ENCODE data around the gene AIRE.

The AIRE gene

GRCh38 chr21:44324106-44324853, 38.6 kb downstream of the AIRE start:
- no peak for DNase-seq (ENCODE audit: low read depth, low spot score)

GRCh38 chr21:44324854-44325107, 39.1 kb downstream of the AIRE start:
- DNase-seq (ENCODE audit: low read depth, low spot score) = no peak

- no peak for DNase-seq (ENCODE audit: low read depth, low spot score)
Measured at GRCh38 chr21:44325386-44326271, 40.0 kb downstream of the AIRE start.

GRCh38 chr21:44326272-44326647, 40.6 kb downstream of the AIRE start:
- no peak for DNase-seq (ENCODE audit: low read depth, low spot score)

- no peak for DNase-seq (ENCODE audit: low read depth, low spot score)
Measured at GRCh38 chr21:44326716-44327602, 41.3 kb downstream of the AIRE start.

GRCh38 chr21:44327603-44327974, 41.9 kb downstream of the AIRE start:
- no peak for DNase-seq (ENCODE audit: low read depth, low spot score)

GRCh38 chr21:44328242-44328895, 42.7 kb downstream of the AIRE start:
- no peak for DNase-seq (ENCODE audit: low read depth, low spot score)

GRCh38 chr21:44329086-44329889, 43.6 kb downstream of the AIRE start:
- no peak for DNase-seq (ENCODE audit: low read depth, low spot score)

- DNase-seq (ENCODE audit: low read depth, low spot score) = no peak
Measured at GRCh38 chr21:44329971-44330681, 44.5 kb downstream of the AIRE start.

- DNase-seq (ENCODE audit: low read depth, low spot score) = no peak
Measured at GRCh38 chr21:44330698-44331097, 45.0 kb downstream of the AIRE start.

- DNase-seq (ENCODE audit: low read depth, low spot score) = no peak
Measured at GRCh38 chr21:44331209-44331608, 45.5 kb downstream of the AIRE start.

GRCh38 chr21:44331650-44332307, 46.1 kb downstream of the AIRE start:
- DNase-seq (ENCODE audit: low read depth, low spot score) = no peak

- DNase-seq (ENCODE audit: low read depth, low spot score) = no peak
Measured at GRCh38 chr21:44332383-44332782, 46.7 kb downstream of the AIRE start.

GRCh38 chr21:44332965-44333364, 47.3 kb downstream of the AIRE start:
- no peak for DNase-seq (ENCODE audit: low read depth, low spot score)

- DNase-seq (ENCODE audit: low read depth, low spot score) = no peak
Measured at GRCh38 chr21:44333509-44334328, 48.0 kb downstream of the AIRE start.

- no peak for DNase-seq (ENCODE audit: low read depth, low spot score)
Measured at GRCh38 chr21:44334329-44335030, 48.8 kb downstream of the AIRE start.

GRCh38 chr21:44335266-44336059, 49.8 kb downstream of the AIRE start:
- no peak for DNase-seq (ENCODE audit: low read depth, low spot score)

Measured in astrocyte of the hippocampus (primary cell).